ENCODE data around the gene RAB11FIP4.

The RAB11FIP4 gene

DNA sequence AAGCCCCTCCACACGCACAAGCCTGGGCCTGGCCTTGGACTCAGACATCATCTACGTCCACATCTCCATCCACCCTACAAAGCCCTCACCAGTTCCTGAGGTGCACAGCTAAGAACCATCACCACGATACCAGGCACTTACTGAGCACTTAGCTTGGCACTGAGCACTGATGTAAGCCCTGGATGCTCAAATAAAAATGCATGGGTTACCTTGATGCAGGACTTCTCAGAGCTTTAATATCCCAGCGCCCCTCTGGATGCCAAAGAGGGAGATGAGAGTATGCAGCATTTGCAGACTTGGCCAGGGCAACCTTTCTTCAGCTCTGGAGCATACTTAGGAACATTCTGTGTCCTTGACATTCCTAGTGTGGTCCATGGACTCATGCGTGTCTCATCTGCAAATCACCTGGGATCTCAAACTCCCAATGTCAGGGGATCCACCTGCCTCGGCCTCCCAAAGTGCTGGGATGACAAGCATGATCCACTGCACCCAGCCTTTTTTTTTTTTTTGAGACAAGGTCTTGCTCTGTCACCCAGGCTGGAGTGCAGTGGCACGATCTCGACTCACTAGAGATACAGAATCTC is 69.8 kb downstream of the RAB11FIP4 start:
- Mint-ChIP-seq H3K4me1 (peaks cover 2% of the 10 kb centered on the region), H3K9me3 (no peaks in the 10 kb centered on the region), H3K36me3 (no peaks in the 10 kb centered on the region), H3K27me3 (peaks cover 6% of the 10 kb centered on the region), H3K4me3 (no peak overlapping the region), H3K27ac (no peak overlapping the region)
- DNase-seq: no peak
- CTCF ChIA-PET: no interaction called here

- no peak for DNase-seq
- no peak overlapping the region for H3K27ac Mint-ChIP-seq
- H3K9me3 Mint-ChIP-seq: no peaks in the 10 kb centered on the region
- H3K4me1 Mint-ChIP-seq: peaks cover 8% of the 10 kb centered on the region
- no peak overlapping the region for H3K4me3 Mint-ChIP-seq
- CTCF ChIA-PET: no interaction called here
- H3K36me3 Mint-ChIP-seq: no peaks in the 10 kb centered on the region
- peaks cover 6% of the 10 kb centered on the region for H3K27me3 Mint-ChIP-seq
These were observed 70.8 kb downstream of the RAB11FIP4 start for GRCh38 chr17:31462261-31462660.

GRCh38 chr17:31466096-31466760 is 74.8 kb downstream of the RAB11FIP4 start:
- CTCF ChIA-PET: interaction anchor here (1.6 kb wide), 1 partner anchor 29 kb away, joined by 4 read pairs; no protein-coding TSS in a partner anchor

GRCh38 chr17:31467502-31468256 is 76.2 kb downstream of the RAB11FIP4 start:
- Mint-ChIP-seq H3K27ac (peak overlapping the region; percentile 38), H3K4me1 (peaks cover 25% of the 10 kb centered on the region), H3K27me3 (peaks cover 12% of the 10 kb centered on the region), H3K9me3 (no peaks in the 10 kb centered on the region), H3K4me3 (no peak overlapping the region), H3K36me3 (no peaks in the 10 kb centered on the region)
- no peak for DNase-seq
- CTCF ChIA-PET: interaction anchor here (0.7 to 1.6 kb wide), 2 partner anchors 9 to 31 kb away, joined by 3 to 4 read pairs; no protein-coding TSS in a partner anchor

More at GRCh38 chr17:31466096-31466760, 74.8 kb downstream of the RAB11FIP4 start:
- Mint-ChIP-seq H3K4me3 (no peak overlapping the region), H3K27ac (no peak overlapping the region), H3K9me3 (no peaks in the 10 kb centered on the region), H3K27me3 (peaks cover 7% of the 10 kb centered on the region), H3K4me1 (peaks cover 25% of the 10 kb centered on the region), H3K36me3 (no peaks in the 10 kb centered on the region)
- DNase-seq: no peak

- Mint-ChIP-seq H3K36me3 (no peaks in the 10 kb centered on the region), H3K27ac (no peak overlapping the region), H3K9me3 (no peaks in the 10 kb centered on the region), H3K27me3 (peaks cover 35% of the 10 kb centered on the region), H3K4me3 (no peak overlapping the region), H3K4me1 (peaks cover 25% of the 10 kb centered on the region)
- CTCF ChIA-PET: interaction anchor here (1.5 kb wide), 1 partner anchor 55 kb away, joined by 3 read pairs; no protein-coding TSS in a partner anchor
- DNase-seq: no peak
These were observed 78.5 kb downstream of the RAB11FIP4 start for GRCh38 chr17:31469959-31470358.

DNA sequence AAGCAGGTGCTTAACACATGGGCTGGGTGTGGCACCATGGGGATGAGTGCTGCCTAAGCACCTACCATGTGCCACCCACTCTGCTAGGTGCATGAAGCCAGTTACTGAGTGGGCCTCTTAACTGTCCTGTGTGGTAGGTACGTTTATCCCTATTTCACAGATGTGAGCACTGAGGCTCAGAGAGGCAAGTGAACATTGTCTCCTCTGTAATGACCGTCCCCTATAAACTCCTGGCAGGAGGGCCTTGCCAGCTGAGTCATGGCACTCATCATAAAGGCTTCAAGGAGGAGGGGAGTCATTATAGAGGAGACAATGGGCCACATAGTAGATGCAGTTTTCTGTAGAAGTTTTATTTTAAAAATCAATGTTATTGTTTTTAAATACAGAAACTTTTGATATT is 79.1 kb downstream of the RAB11FIP4 start:
- Mint-ChIP-seq H3K9me3 (no peaks in the 10 kb centered on the region), H3K4me3 (no peak overlapping the region), H3K4me1 (peaks cover 25% of the 10 kb centered on the region), H3K27ac (no peak overlapping the region), H3K36me3 (no peaks in the 10 kb centered on the region), H3K27me3 (peaks cover 38% of the 10 kb centered on the region)
- no peak for DNase-seq
- CTCF ChIA-PET: no interaction called here

GRCh38 chr17:31472137-31472536 is 80.7 kb downstream of the RAB11FIP4 start:
- H3K4me3 Mint-ChIP-seq: no peak overlapping the region
- no peak for DNase-seq
- H3K27me3 Mint-ChIP-seq: peaks cover 38% of the 10 kb centered on the region
- H3K4me1 Mint-ChIP-seq: peaks cover 18% of the 10 kb centered on the region
- H3K36me3 Mint-ChIP-seq: no peaks in the 10 kb centered on the region
- CTCF ChIA-PET: no interaction called here
- no peaks in the 10 kb centered on the region for H3K9me3 Mint-ChIP-seq
- H3K27ac Mint-ChIP-seq: no peak overlapping the region

GRCh38 chr17:31475378-31476162 is 84.1 kb downstream of the RAB11FIP4 start:
- H3K9me3 Mint-ChIP-seq: no peaks in the 10 kb centered on the region

DNA sequence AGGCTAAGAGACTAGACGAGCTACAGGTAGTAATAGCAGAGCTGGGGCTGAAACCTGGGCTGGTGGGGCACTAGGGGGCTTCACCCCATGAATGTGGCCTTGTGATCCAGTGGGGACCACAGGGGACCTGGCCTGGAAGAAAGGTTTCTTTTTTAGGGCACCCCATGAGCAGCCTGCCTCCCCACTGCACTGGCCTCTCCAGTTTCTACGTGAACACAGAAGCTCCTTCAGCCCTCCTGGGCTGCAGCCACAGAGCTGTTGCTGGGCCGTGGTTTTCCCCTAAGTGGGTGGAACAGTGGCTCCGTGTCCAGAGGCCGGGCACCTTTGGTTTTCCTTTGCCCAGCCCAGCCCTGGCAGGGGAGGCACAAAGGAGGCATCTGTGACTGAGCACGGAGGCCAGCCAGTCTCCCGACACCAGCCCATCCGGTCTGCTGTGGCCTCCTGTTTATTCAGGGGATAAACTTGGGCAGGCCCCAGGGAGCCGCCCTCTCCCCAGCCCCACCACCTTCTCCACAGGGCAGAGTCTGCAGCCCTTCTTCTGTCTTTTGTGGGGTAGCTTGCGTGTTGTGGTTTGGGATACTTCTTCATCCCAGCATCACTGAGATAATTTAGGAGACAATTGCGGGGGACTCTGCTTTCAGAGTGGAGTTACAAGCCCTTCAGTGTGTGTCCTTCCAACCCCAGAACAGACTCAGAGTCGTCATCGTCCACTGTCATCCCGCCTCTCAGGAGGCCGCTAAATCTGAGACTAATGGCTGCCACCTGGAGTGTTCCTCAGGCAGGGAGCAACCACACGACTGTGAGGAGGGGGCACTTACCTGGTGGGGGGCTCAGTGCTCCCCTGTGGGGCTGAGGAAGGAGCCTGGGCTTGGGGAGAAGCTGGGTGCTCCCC is 85.3 kb downstream of the RAB11FIP4 start:
- CTCF ChIA-PET: interaction anchor here (1.2 kb wide), 1 partner anchor 9 kb away, joined by 3 read pairs; no protein-coding TSS in a partner anchor
- Mint-ChIP-seq H3K36me3 (no peaks in the 10 kb centered on the region), H3K4me1 (no peaks in the 10 kb centered on the region)

More at GRCh38 chr17:31475378-31476162, 84.1 kb downstream of the RAB11FIP4 start:
- no peak for DNase-seq
- CTCF ChIA-PET: interaction anchor here (0.6 to 1.2 kb wide), 3 partner anchors 7 to 38 kb away, joined by 3 read pairs; no protein-coding TSS in a partner anchor
- no peak overlapping the region for H3K4me3 Mint-ChIP-seq
- peaks cover 42% of the 10 kb centered on the region for H3K27me3 Mint-ChIP-seq
- no peak overlapping the region for H3K27ac Mint-ChIP-seq
- no peaks in the 10 kb centered on the region for H3K4me1 Mint-ChIP-seq
- H3K36me3 Mint-ChIP-seq: no peaks in the 10 kb centered on the region

GRCh38 chr17:31477417-31478055 is 86.1 kb downstream of the RAB11FIP4 start:
- no peaks in the 10 kb centered on the region for H3K4me1 Mint-ChIP-seq
- no peak for DNase-seq
- H3K27ac Mint-ChIP-seq: no peak overlapping the region
- no peaks in the 10 kb centered on the region for H3K9me3 Mint-ChIP-seq
- H3K4me3 Mint-ChIP-seq: no peak overlapping the region
- no peaks in the 10 kb centered on the region for H3K36me3 Mint-ChIP-seq
- CTCF ChIA-PET: no interaction called here
- peaks cover 51% of the 10 kb centered on the region for H3K27me3 Mint-ChIP-seq

More for the DNA sequence above, 85.3 kb downstream of the RAB11FIP4 start:
- H3K27me3 Mint-ChIP-seq: peaks cover 47% of the 10 kb centered on the region
- DNase-seq: no peak
- H3K9me3 Mint-ChIP-seq: no peaks in the 10 kb centered on the region
- H3K4me3 Mint-ChIP-seq: no peak overlapping the region
- H3K27ac Mint-ChIP-seq: no peak overlapping the region

- Mint-ChIP-seq H3K9me3 (no peaks in the 10 kb centered on the region), H3K4me3 (no peak overlapping the region), H3K27me3 (peaks cover 38% of the 10 kb centered on the region), H3K27ac (no peak overlapping the region), H3K4me1 (no peaks in the 10 kb centered on the region), H3K36me3 (no peaks in the 10 kb centered on the region)
- CTCF ChIA-PET: no interaction called here
- DNase-seq: no peak
These were observed 87.6 kb downstream of the RAB11FIP4 start for GRCh38 chr17:31479062-31479408.

DNA sequence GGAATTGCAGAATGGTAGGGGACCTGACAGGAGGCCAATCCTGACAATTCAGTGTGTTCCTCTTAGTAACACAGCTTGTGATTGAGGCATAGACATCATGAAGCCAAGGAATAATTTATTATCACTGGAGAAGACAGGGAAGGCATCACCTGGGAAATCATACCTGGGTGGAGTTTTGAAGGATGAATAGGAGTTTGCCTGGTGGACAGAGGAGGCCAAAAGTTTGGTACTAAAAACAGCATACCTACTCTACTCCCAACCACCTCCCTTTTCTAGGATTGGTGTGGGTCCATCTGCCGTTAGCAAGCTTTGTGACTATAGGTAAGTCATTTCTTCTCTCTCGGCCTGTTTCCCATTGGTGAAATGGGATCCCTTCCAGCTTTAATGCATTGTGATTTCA is 88.0 kb downstream of the RAB11FIP4 start:
- no peaks in the 10 kb centered on the region for H3K4me1 Mint-ChIP-seq
- no peaks in the 10 kb centered on the region for H3K9me3 Mint-ChIP-seq
- DNase-seq: no peak
- no peak overlapping the region for H3K27ac Mint-ChIP-seq
- H3K36me3 Mint-ChIP-seq: no peaks in the 10 kb centered on the region
- CTCF ChIA-PET: no interaction called here
- H3K4me3 Mint-ChIP-seq: no peak overlapping the region
- H3K27me3 Mint-ChIP-seq: peaks cover 33% of the 10 kb centered on the region

GRCh38 chr17:31480067-31480466 is 88.6 kb downstream of the RAB11FIP4 start:
- H3K27me3 Mint-ChIP-seq: peaks cover 27% of the 10 kb centered on the region
- no peak for DNase-seq
- H3K4me3 Mint-ChIP-seq: no peak overlapping the region
- no peaks in the 10 kb centered on the region for H3K9me3 Mint-ChIP-seq
- no peaks in the 10 kb centered on the region for H3K4me1 Mint-ChIP-seq
- CTCF ChIA-PET: no interaction called here
- H3K27ac Mint-ChIP-seq: no peak overlapping the region
- no peaks in the 10 kb centered on the region for H3K36me3 Mint-ChIP-seq

All from activated naive CD4-positive, alpha-beta T cell treated with anti-CD3 and anti-CD28 coated beads, Interleukin-2, amount 10 ng/mL, durations not matched to agents 7 days and 5 days (primary cell).